HL-60 (cell line): Measurements from ENCODE around the gene SLC22A16.

Experiments used
- DNase-seq, 2 experiments: peaks; one replicate each; pipeline ENCODE4 v3.0.0-alpha.2; 2010 to 2020; ENCODE audit warnings: low read depth in 1 of 2, low spot score in 1 of 2
- H3K27ac ChIP-seq: fragments of 250-450 bp; sonication (Bioruptor Pico); replicated peaks from 2 replicates; pipeline ENCODE4 v1.5.1; 2020; ENCODE audit warnings: mild to moderate bottlenecking, moderate library complexity
- H3K27me3 ChIP-seq: fragments of 250-450 bp; sonication (Bioruptor Pico); 2 replicates; pipeline ENCODE4 v1.5.1; 2021; ENCODE audit warnings: mild to moderate bottlenecking, moderate library complexity; ENCODE audit not compliant: insufficient read depth, poor library complexity, severe bottlenecking
- H3K4me3 ChIP-seq: replicated peaks from 2 replicates; pipeline ENCODE4 v1.5.1; 2011; ENCODE audit warnings: mild to moderate bottlenecking, control low read depth, low read length; ENCODE audit not compliant: insufficient read depth
- GABPA ChIP-seq: IDR thresholded peaks from 2 replicates; pipeline ENCODE4 v1.6.1; 2012; ENCODE audit warnings: low read depth
- POLR2AphosphoS5 ChIP-seq: IDR thresholded peaks from 2 replicates; pipeline ENCODE4 v1.6.1; 2012; ENCODE audit warnings: low read depth
- SPI1 ChIP-seq: IDR thresholded peaks from 2 replicates; pipeline ENCODE4 v1.6.1; 2012; ENCODE audit warnings: low read depth, mild to moderate bottlenecking, borderline replicate concordance
- TF ChIP-seq, protein P1 (sequence below): IDR thresholded peaks from 2 replicates; pipeline ENCODE4 v1.6.1; 2012; ENCODE audit warnings: low read depth; ENCODE audit not compliant: insufficient replicate concordance
- TF ChIP-seq, protein P2 (sequence below): IDR thresholded peaks from one replicate; pipeline ENCODE4 v1.5.1; 2011; ENCODE audit warnings: low read length, control low read depth, inconsistent platforms; ENCODE audit not compliant: insufficient read depth

The SLC22A16 gene

DNA sequence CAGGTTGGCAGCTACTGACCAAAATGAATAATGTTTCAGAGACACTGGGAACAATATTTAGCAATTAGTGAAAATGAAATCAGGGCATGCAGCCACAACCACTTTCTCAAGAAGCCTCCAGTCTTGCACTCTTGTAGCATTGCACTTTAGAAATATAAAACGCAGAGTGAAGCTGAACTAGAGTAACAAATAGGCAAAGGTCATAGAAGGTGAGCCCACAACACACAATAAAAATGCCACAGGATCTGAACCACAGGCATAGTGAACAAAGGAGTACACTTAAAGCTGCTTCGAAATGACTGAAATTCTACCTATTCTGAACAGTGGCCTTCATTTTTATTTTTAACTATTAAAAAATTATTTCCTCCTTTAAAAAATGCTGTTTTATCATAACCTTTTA, 86.0 kb downstream of the SLC22A16 start:
- DNase-seq, result no peak
- TF ChIP-seq SPI1, result no peak
- no peak for TF ChIP-seq GABPA
- TF ChIP-seq POLR2AphosphoS5, result no peak
- TF ChIP-seq, protein P1, sequence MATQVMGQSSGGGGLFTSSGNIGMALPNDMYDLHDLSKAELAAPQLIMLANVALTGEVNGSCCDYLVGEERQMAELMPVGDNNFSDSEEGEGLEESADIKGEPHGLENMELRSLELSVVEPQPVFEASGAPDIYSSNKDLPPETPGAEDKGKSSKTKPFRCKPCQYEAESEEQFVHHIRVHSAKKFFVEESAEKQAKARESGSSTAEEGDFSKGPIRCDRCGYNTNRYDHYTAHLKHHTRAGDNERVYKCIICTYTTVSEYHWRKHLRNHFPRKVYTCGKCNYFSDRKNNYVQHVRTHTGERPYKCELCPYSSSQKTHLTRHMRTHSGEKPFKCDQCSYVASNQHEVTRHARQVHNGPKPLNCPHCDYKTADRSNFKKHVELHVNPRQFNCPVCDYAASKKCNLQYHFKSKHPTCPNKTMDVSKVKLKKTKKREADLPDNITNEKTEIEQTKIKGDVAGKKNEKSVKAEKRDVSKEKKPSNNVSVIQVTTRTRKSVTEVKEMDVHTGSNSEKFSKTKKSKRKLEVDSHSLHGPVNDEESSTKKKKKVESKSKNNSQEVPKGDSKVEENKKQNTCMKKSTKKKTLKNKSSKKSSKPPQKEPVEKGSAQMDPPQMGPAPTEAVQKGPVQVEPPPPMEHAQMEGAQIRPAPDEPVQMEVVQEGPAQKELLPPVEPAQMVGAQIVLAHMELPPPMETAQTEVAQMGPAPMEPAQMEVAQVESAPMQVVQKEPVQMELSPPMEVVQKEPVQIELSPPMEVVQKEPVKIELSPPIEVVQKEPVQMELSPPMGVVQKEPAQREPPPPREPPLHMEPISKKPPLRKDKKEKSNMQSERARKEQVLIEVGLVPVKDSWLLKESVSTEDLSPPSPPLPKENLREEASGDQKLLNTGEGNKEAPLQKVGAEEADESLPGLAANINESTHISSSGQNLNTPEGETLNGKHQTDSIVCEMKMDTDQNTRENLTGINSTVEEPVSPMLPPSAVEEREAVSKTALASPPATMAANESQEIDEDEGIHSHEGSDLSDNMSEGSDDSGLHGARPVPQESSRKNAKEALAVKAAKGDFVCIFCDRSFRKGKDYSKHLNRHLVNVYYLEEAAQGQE, result no peak
- TF ChIP-seq, protein P2, sequence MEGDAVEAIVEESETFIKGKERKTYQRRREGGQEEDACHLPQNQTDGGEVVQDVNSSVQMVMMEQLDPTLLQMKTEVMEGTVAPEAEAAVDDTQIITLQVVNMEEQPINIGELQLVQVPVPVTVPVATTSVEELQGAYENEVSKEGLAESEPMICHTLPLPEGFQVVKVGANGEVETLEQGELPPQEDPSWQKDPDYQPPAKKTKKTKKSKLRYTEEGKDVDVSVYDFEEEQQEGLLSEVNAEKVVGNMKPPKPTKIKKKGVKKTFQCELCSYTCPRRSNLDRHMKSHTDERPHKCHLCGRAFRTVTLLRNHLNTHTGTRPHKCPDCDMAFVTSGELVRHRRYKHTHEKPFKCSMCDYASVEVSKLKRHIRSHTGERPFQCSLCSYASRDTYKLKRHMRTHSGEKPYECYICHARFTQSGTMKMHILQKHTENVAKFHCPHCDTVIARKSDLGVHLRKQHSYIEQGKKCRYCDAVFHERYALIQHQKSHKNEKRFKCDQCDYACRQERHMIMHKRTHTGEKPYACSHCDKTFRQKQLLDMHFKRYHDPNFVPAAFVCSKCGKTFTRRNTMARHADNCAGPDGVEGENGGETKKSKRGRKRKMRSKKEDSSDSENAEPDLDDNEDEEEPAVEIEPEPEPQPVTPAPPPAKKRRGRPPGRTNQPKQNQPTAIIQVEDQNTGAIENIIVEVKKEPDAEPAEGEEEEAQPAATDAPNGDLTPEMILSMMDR, result no peak
- Histone ChIP-seq H3K27me3 (no peaks in the 10 kb centered on the region), H3K27ac (no peak overlapping the region), H3K4me3 (no peak overlapping the region)

DNA sequence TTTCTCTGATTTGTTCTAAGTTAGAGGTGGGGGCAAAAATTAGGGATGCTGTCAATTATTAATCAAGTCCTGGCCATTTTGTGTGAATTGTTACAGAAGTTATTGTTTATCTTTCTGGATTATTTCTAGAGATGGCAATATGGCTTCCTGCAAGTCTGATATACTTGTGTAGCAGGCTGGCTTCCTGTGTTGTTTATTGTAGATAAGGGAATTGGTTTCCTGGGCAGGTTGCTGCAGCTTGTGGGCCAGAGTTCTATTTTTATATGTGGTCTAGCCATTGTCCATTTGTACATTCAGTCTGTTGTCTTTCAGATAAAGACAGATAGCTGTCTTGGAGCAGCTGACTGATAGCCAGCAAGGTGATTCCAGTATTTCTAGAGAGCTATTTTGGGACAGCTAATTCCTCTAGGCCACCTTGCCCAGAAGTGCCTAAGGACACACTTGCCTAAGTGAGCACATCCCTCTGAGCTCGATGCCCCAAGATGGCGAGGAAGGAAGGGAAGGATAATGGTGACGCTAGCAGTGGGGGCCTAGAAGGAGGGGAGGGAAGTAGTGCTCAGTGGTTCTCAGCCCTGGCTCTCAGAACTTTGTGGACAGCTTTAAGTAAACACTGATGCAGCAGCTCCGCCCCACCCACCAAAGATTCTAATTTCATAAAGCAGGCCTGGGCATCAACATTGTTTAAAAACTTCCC, 86.6 kb downstream of the SLC22A16 start:
- Histone ChIP-seq H3K4me3 (no peak overlapping the region), H3K27ac (no peak overlapping the region), H3K27me3 (no peaks in the 10 kb centered on the region)
- no peak for DNase-seq
- TF ChIP-seq POLR2AphosphoS5 (no peak), GABPA (no peak), SPI1 (no peak)
- TF ChIP-seq, protein P1, result no peak
- TF ChIP-seq, protein P2, result no peak

DNA sequence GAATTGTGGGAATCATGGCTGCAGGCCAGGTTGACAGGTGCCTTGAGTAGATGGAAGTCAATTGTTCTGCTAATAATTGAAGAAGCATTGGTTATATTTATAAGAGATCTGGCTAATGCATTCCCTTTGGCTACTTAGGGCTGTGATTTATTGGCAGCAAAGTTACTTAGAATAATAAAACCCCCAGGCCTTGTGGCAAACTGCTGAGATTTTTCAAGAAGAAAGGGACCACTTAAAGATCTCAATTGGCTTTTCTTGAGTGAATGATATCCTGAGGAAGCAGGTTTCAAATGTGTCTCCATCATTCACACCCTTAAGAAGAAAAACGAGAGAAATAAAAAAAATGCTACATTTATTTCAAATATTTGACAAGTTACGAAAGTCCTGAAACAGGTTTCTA, 88.4 kb downstream of the SLC22A16 start:
- Histone ChIP-seq H3K27me3 (no peaks in the 10 kb centered on the region), H3K27ac (no peak overlapping the region), H3K4me3 (no peak overlapping the region)
- no peak for DNase-seq
- TF ChIP-seq, protein P2, result no peak

DNA sequence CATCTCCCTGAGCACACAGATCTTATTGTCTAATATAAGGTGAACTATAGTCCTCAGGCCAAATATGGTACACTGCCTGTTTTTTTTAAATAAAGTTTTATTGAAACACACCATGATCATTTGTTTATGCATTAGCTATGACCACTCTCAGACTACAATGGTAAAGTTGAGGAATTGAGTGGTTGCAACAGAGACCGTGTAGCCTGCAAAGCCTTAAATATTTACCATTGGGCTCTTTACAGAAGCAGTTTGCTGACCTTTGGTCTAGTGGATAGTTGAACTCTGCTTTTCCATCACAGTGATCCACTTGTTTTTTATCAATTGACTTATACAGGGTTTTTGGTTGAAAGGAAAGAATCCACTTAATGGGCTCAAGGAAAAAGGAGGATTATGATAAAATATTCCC, 91.0 kb downstream of the SLC22A16 start:
- Histone ChIP-seq H3K27me3 (no peaks in the 10 kb centered on the region), H3K27ac (no peak overlapping the region), H3K4me3 (no peak overlapping the region)
- no peak for TF ChIP-seq GABPA
- TF ChIP-seq, protein P2, result no peak
- TF ChIP-seq, protein P1, result no peak
- TF ChIP-seq SPI1, result no peak
- no peak for TF ChIP-seq POLR2AphosphoS5
- DNase-seq, result no peak
